OCI-LY7 (cell line): ENCODE results near the gene ZSWIM1.

Experiments
- CTCF ChIP-seq: fragments of 200-600 bp; sonication (generic); conservative IDR thresholded peaks from 2 replicates; pipeline ENCODE4 v1.5.1; 2014; ENCODE audit warnings: mild to moderate bottlenecking, antibody characterized with exemption, low read length, moderate library complexity, mixed read lengths
- EZH2phosphoT487 ChIP-seq: fragments of 200-600 bp; sonication (generic); IDR thresholded peaks from 2 replicates; pipeline ENCODE4 v1.6.1; 2018; ENCODE audit warnings: low read depth, borderline replicate concordance, mild to moderate bottlenecking, mixed run types, antibody characterized with exemption, low read length, moderate library complexity, mixed read lengths

GRCh38 chr20:45878076-45878761 is 2.8 kb upstream of the ZSWIM1 start:
- TF ChIP-seq CTCF (no peak), EZH2phosphoT487 (no peak)
